RCC 7860 (cell line): ENCODE data around the gene SLC34A1.
"Not testable (repeated sequence)": the region's sequence is repeated elsewhere in the genome, so short reads cannot be mapped to it uniquely, and the experiment has no call there.

Experiments
- DNase-seq: peaks from one replicate; pipeline ENCODE4 v3.0.0-alpha.2; 2015; ENCODE audit warnings: low spot score
- FAIRE-seq: peaks from 2 replicates; lab custom pipeline; 2012; peaks lifted over from hg19 to GRCh38; lab: Jason Lieb, UNC

SLC34A1 gene

DNA sequence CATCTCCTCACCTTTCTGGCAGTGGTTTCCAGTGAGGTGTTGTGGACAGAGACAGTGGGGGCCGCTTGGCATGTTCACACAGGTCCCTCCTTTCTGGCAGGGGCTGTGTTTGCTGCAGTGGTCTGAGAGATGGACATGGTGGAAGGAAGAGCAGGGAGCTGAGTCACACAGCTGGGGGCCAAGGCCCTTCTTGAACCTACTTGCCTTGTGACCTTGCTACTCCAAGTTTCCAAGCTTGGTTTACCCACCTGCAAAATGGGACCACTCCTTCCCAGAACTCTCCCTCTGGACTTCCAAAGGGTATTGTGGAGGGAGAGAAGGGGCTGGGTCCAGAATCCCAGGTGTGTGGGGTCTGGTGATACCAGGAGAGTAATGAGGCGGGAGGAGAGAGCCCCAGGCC, 21.1 kb downstream of the SLC34A1 start:
- no peak for FAIRE-seq
- DNase-seq: no peak

DNA sequence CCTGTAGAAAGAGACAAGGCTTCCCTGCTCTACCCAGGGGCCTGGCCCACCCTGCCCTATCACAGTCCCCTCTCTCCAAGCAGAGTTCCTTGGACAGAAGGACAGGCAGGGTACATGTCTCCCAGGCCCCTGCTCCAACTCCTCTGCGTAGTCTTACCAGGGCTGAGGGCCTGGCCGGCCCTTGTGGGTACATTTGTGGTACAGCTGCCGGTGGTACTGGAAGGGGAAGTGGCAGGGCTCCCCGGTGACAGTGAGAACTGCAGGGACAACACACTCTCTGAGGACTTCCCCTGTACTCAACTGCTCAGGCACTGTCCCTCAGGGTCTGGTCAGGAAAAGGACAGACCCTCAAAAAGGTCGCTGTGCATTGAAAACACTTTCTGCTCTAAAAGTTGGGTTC, 21.6 kb downstream of the SLC34A1 start:
- FAIRE-seq: no peak

DNA sequence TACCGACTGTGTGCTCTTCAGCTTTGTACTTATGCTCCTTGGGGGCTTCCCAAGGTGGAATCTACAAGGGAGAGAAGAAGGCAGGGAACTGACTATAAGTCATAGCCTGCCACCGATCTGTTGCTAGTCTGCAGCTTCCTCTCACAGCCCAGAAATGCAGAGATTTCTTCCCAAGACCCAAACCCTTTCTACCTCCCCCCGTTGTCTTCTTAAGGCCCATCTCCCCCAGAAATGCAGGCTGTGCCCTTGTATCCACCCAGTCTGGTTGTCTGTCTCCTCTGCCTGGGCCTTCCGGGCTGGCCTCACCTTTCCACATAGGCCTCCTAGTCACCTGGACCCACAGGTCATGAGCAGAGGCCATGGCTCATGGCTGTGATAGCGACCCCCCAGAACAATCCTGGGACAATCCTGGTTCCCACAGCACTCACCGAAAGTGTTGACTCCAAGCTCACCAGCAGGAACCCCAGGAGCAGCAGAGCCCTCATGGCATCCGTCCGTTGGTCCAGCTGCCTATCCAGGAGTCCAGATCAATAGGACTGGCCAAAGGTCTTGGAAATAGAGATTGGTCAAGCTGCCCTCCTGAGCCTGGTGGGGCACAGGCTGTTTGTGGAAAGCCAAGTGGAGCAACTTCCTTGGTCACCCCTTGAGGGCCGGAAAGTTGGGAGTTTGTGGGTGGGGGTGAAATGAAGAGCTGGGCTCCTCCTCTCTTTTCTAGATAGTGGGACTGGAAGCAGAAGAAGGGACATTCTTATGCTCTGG, 25.0 kb downstream of the SLC34A1 start, which contains the start of gene F12:
Gene F12, minus strand, starts transcription at position 522 of the 759 bp plus-strand sequence. Its CDS starts 37 bp downstream, at position 485.
- DNase-seq (no peak), FAIRE-seq (no peak)

More for the DNA sequence above, 21.6 kb downstream of the SLC34A1 start:
- no peak for DNase-seq

DNA sequence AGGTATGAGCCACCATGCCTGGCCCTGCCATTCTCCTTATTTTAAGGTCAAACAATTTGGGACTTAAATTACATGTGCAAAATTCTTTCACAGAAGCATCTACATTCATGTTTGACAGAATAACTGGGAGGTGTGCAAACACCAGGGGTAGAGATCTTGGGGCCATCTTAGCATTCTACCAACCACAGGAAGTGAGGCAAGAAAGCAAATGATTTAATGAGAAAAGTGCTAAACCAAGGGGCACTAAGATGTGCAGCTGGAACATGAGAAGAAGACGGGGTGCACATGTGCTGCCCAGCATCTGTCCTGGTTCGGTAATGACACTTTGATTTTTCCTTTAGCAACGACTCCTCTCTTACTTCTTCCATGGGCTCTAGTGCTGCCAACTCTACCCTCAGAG, 26.3 kb downstream of the SLC34A1 start:
- FAIRE-seq: no peak

DNA sequence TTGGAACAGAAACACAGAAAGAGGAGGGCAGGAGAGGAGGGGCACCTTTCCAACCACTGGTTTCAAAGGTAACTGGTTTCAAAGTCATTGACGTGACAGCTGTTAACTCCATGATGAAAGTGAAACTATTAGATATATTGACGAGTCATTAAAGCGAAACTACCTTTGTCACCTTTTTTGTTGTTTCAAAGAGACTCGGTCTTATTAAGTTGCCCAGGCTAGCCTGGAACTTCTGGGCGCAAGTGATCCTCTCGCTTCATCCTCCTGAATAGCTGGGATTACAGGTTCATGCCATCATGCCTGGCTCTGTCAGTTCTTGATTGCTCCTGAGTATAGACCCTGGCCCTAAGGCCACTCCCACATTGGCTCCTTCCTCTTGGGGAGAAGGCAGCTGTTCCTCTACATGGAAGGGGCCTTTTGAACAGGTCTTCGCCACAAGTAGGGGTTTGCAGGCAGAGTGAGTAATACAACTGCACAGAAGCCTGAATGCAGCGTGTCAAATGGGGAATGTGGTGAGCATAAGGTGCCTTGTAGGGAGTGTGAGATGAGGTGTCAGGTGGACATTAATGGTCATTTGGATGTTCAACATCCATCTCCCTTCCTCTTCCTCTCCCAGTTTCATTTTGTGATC, 28.5 kb downstream of the SLC34A1 start:
- DNase-seq (no peak), FAIRE-seq (no peak)

More for the DNA sequence above, 26.3 kb downstream of the SLC34A1 start:
- DNase-seq: no peak

DNA sequence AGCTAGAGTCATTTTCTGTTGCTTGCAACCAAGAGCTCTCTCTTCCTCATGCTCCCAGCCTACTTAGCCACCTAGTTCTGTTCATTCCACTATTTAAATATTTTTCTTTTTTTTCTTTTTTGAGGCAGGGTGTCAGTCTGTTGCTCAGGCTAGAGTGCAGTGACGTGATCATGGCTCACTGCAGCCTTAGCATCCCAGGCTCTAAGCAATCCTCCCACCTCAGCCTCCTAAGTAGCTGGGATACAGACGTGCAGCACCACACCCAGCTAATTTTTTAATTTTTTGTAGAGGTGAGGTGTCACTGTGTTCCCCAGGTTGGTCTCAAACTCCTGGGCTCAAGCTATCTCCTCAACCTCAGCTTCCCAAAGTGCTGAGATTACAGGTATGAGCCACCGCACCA, 30.2 kb downstream of the SLC34A1 start:
- no peak for FAIRE-seq

DNA sequence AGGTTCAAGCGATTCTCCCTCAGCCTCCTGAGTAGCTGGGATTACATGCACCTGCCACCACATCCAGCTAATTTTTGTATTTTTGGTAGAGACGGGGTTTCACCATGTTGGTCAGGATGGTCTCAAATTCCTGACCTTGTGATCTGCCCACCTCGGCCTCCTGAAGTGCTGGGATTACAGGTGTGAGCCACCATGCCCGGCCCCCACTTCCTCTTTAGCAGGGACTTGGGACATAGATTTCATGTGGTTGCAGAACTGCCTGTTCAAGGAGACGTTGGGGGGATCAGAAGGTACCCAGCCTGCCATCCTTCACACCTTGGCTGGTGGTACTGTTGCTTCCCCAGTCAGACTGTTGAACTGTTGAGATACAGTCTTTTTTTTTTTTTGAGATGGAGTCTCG, 32.8 kb downstream of the SLC34A1 start:
- DNase-seq, FAIRE-seq: not testable (repeated sequence)

More for the DNA sequence above, 30.2 kb downstream of the SLC34A1 start:
- no peak for DNase-seq

DNA sequence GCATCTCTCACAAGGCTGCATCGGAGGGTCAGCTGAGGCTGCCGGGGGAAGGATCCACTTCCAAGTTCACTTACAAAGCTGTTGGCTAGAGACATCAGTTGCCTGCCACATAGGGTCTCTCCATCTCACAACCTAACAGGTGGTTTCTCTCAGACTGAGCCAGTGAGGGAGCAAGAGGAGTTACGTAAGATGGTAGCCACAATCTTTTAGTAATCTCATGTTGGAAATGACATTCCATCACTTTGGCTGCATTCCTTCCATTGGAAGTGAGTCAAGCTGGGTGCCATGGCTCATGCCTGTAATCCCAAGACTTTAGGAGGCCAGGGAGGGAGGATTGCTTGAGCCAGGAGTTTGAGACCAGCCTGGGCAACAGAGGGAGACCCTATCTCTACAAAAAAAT, 34.8 kb downstream of the SLC34A1 start:
- no peak for DNase-seq
- no peak for FAIRE-seq

DNA sequence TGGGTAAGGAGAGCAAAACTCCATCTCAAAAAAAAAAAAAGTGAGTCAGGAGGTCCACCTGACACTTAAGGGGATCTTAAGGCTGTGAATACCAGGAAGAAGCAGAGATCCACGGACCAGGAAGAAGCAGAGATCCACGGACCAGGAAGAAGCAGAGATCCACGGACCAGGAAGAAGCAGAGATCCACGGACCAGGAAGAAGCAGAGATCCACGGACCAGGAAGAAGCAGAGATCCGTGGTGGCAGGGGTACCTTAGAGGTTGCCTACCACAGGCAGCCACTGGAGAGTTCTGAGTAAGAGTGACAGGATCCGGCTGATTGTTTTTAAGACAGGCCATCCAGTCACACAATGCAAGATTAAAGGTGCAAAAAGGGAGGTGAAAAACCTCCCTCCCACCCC, 36.2 kb downstream of the SLC34A1 start:
- not testable (repeated sequence) for FAIRE-seq, DNase-seq

DNA sequence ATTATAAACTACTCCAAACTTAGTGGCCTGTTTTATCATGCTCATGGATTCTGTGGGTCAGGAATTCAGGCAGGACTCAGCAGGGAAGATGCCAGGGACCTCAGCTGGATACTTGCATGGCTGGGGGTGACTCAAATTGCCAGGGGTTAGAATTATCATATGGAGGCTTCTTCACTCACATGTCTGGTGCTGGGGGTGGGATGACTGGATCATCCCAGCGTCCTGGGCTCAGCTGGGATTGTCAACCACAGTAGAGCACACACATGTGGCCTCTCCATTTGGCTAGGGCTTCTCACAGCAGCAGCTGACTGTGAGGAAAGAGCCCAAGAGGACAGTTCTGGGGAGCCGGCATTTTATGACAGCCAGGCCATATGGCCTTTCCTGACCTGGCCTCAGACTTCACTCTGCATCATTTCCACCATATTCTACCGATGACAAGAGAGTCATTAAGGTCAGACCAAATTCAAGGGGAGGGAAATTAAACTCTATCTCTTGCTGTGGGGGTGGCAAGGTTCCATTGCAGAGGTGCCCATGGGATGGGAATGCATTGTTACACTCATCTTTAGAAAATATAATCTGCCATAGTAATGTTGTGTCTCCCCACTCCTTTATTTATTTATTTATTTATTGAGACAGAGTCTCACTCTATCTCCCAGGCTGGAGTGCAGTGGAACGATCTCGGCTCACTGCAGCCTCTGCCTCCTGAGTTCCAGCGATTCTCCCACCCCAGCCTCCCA, 37.0 kb downstream of the SLC34A1 start:
- no peak for FAIRE-seq
- DNase-seq: no peak

DNA sequence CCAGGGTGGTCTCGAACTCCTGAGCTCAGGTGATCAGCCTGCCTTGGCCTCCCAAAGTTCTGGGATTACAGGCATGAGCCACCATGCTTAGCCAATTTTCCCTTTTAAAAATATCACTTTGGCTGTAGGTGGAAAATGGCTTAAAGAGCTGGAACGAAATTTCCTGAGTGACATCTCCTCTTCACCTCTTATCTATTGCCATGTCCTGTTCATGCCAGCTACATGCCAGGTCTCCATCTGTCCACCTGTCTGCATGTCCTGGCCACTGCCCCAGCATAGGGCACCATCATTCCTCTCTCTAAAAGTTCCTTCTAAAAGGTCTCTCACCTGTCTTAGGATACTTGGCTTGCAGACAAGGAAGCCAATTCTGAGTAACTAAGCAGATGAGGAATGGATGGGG, 39.4 kb downstream of the SLC34A1 start:
- DNase-seq: no peak
- FAIRE-seq: no peak

DNA sequence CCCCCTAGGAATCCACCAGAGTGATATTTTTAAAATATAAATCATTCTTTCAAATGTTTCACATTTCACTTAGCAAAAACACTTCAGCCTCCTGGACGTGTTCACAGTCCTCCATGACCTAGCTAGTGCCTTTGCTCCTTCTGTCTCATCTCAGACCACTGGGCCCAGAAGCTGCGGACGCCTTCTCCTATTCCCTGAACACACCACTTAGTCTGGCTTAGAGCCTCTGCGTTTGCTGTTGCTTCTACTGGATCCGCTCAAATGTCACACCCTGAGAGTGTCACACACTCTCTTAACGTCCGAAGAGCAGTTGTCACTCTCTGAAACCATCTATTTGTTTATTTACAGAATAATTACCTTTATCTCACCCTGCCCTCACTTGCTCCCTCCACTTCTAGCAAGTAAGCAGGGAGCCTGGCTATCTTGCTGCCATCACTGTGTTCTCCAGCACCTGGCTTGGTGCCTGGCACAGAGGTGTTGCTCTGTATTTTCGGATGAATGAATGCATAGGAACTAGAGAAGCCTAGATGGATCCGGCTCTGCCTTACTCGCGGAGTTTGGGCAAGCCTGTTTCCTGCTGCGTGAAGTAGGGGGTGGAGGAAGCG, 41.1 kb downstream of the SLC34A1 start:
- FAIRE-seq (no peak), DNase-seq (no peak)

DNA sequence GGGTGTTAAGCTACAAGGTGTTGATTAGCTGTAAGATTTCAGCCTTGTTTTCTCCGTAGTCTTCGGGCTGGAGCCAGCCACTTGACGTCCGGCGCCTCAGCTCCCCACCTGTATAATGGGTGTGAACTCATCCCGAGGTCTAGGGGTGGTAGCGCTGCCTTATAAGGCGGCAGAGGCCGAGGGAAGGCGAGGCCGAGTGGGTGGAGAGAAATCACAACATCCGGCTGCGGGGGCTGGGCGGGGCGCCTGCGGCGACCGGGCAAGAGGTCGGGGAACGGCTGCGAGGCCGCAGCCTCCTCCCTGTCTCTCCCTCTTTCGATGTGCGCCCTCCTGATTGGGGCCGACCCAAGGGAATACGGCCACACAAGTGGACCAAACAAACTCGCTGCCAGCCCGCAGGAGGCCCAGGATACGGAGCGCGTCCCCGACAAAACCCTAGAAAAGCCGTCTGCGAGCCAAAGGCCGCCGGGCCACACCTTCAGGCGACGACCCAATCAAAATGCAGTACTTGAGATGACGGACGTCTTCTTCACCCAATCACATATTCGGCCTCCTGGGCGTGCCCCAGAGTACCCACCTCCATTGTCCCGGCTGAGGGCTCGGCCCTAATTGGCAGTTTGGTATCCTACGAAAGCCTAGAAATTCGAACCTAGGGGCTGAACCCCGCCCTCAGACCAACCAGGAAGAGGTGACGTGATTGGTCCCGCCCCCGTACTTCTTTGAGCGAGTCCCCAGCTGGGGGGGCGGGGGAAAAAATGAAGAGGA, 41.7 kb downstream of the SLC34A1 start:
- FAIRE-seq (peak; percentile 95), DNase-seq (peak; percentile 100)

DNA sequence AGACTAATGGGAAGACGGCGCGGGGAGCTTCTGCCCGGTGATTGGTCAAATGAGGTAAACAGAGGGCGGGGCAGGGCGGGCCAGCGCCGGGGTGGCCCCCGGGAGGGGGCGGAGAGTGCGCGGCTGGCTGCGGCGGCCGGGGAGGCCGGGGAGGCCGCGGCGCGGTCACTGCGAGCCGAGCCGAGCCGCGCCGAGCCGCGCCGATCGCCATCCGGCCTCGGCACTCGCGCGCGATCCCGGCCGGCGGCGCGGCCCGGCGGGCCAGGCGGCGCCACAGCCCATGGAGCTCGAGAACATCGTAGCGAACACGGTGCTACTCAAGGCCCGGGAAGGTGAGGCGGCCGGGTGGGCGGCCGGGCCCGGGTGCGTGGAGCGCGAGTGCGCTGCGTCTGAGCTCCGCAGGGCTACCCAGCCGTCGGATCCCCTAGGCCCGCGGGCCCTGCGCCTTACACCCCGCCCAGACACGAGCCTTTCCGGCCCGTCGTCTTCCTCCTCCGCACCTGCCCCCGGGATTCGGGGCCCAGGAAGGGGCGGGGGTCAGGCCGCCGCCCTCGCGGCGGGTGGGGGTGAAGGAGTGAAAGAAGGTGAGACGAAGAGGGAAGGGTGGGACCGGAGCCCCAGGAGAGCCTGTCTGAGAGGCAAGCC, 42.5 kb downstream of the SLC34A1 start, which contains the start of gene GRK6:
Gene GRK6, plus strand, starts transcription at position 111 of the 645 bp plus-strand sequence. Its CDS starts 170 bp downstream, at position 281.
- DNase-seq (no peak), FAIRE-seq (no peak)

DNA sequence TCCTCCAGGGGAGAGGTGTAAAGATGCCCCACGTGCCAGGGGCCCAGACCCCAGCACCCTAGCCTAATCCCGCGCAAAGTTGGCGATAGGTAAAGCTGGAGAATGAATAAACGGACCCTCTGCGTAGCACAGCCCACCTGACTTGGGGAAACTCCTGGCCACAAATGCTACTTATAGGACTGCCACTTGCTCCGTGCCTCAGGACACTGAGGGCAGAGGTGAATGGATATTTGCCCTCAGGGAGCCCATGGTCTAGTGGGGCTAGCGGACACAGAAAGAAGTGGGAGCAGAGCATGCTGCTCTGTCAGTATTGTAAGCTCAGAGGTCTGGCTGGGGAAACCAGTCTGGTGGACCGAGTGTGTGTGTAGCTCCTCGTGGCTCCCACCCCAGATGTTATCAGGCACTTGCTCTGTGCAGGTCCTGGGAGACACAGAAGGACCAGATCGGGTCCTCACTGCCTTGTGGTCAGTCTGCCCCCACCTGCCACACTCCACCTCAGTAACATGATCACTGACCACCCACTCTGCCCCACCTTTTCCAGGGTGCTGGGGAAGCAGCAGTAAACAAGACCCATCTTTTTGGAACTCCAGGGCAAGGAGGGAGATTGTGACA, 43.1 kb downstream of the SLC34A1 start:
- FAIRE-seq (no peak), DNase-seq (no peak)

DNA sequence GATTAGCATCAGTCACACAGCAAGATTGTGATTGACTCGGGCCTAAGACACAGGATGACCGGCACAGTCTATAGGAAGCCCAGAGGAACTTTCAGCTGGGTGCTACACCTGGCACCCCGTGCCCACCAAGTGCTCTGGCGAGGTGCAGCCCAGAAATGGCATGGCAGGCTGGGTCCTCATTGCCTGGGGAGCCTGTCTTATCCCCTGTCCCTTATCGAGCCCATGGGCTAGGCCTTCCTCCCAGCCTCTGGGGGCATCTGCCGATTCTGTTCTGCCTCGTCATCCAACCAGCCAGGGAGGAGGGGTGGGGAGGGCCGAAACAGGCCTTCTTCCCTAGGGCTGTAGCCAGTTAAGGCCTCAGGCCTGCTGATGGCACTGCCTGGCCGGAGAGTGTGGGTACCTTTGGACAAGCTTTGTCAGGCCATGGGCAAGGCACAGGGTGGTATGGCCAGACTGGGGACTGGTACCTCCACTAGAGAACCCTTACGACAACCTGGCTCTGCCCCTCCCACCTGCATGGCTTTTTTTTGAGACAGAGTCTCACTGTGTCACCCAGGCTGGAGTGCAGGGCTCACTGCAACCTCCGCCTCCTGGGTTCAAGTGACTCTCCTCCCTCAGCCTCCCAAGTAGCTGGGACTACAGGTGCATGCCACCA, 43.8 kb downstream of the SLC34A1 start:
- no peak for FAIRE-seq
- DNase-seq: no peak

DNA sequence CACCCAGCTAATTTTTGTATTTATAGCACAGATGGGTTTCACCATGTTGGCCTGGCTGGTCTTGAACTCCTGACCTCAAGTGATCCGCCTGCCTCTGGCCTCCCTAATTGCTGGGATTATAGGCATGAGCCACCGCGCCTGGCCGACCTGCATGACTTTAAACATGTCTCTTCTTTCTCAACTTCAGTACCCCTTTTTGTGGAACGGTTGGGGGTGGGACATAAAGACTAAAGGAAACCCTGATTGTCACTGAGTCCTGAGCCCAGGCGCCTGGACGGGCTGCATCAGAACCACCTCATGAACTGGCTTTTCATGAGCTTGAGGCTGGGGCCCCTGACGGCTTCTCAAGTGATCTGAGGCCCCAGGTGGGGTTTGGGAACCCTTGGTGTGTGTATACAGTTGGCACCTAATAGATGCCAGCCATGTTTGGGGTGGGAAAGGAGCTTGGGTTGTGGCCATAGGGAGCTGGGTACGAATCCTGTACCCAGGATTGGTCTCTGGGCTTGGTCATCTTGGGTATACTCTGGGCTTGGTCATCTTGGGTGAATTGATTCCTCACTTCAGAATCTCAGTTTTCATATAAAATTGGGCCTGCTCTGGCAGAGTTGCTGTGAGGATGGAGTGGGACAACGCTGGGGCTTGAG, 44.5 kb downstream of the SLC34A1 start:
- FAIRE-seq (no peak), DNase-seq (no peak)

DNA sequence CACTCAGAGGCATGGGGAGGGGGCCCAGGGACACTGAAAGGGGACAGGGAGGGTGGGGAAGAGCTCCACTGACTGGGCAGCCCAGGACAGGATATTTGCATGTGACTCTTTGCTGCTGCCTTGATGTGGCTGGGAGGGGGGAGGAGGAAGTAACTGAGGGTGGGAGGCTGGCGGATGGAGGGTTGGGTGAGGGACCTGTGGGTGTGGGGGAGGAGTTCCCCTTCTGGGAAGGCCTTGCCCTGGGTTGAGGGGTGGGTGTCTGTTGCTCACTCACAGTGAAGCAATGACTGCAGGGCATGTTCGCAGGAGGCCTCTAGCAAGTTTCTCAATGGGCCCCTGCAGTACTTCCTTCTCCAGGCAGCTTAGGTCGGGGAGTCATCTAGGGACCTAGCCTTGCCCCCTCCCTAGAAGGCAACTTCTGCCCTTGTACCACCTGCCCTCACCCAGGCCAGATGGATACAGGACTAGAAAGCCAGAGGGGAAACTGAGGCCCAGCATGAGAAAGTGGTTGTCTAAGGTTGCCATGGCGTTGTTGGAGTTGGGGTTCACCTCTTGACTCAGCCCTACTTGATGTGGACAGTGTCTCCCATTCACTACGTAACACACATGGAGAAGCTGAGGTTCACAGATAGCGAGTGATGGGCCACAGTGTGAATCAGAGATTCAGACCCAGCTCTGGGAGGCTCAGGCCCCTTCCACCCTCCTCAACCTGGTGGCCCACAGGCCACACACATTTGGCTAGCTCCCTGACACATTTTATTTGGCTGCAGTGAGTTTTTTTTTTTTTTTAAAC, 45.2 kb downstream of the SLC34A1 start:
- no peak for FAIRE-seq
- no peak for DNase-seq
